Neural cell (in vitro differentiated cells): ENCODE data around the gene UNC5A. TPM values are rescaled to one million over a fixed set of nuclear protein-coding genes. Genes with fewer than 3 reads are reported as not detected.

ENCODE experiments used
- H2AFZ ChIP-seq: fragments of 200-600, 300-800 bp; sonication (generic), shearing (Covaris generic); 2 replicates; pipeline ENCODE4 v1.6.0; 2014; ENCODE audit warnings: low read depth, mild to moderate bottlenecking, antibody characterized with exemption, low read length, moderate library complexity
- H3F3A ChIP-seq: fragments of 200-600 bp; shearing (Covaris generic); 2 replicates; pipeline ENCODE4 v1.6.1; 2016; ENCODE audit warnings: mild to moderate bottlenecking, moderate library complexity, mixed read lengths, antibody characterized with exemption, low read length; ENCODE audit not compliant: insufficient read depth, poor library complexity, severe bottlenecking
- H3K27ac ChIP-seq: fragments of 200-600, 300-800 bp; sonication (generic), shearing (Covaris generic); 2 replicates; pipeline ENCODE4 v1.5.1; 2014; ENCODE audit warnings: mild to moderate bottlenecking, low read length, moderate library complexity
- H3K27me3 ChIP-seq: fragments of 300-800, 200-600 bp; sonication (generic), shearing (Covaris generic); 2 replicates; pipeline ENCODE4 v1.6.0; 2014; ENCODE audit warnings: mild to moderate bottlenecking, low read depth, low read length, moderate library complexity; ENCODE audit not compliant: insufficient read depth
- H3K36me3 ChIP-seq: fragments of 300-800, 200-600 bp; sonication (generic), shearing (Covaris generic); 2 replicates; pipeline ENCODE4 v1.5.1; 2014; ENCODE audit warnings: mild to moderate bottlenecking, antibody characterized with exemption, low read length, moderate library complexity; ENCODE audit not compliant: insufficient read depth
- H3K4me2 ChIP-seq: fragments of 300-800, 200-600 bp; sonication (generic), shearing (Covaris generic); 2 replicates; pipeline ENCODE4 v1.6.0; 2014; ENCODE audit warnings: mild to moderate bottlenecking, low read length
- H3K4me3 ChIP-seq: fragments of 300-800, 200-600 bp; sonication (generic), shearing (Covaris generic); 2 replicates; pipeline ENCODE4 v1.5.1; 2014; ENCODE audit warnings: mild to moderate bottlenecking, low read length, moderate library complexity
- H3K79me2 ChIP-seq: fragments of 200-600 bp; shearing (Covaris generic); replicated peaks from 2 replicates; pipeline ENCODE4 v1.6.0; 2014; ENCODE audit warnings: mild to moderate bottlenecking, low read length, moderate library complexity; ENCODE audit not compliant: insufficient read depth
- H3K9ac ChIP-seq: fragments of 300-800, 200-600 bp; sonication (generic), shearing (Covaris generic); 2 replicates; pipeline ENCODE4 v1.6.1; 2016; ENCODE audit warnings: mild to moderate bottlenecking, low read length, mixed read lengths
- H3K9me2 ChIP-seq: fragments of 200-600 bp; shearing (Covaris generic); 2 replicates; pipeline ENCODE4 v1.6.1; 2016; ENCODE audit warnings: mild to moderate bottlenecking, low read length, mixed read lengths; ENCODE audit not compliant: insufficient read depth
- H3K9me3 ChIP-seq: fragments of 200-600, 300-800 bp; sonication (generic), shearing (Covaris generic); 2 replicates; pipeline ENCODE4 v1.6.1; 2016; ENCODE audit warnings: mild to moderate bottlenecking, mixed run types, low read length, moderate library complexity, mixed read lengths
- H4K20me1 ChIP-seq: fragments of 200-600 bp; shearing (Covaris generic); 2 replicates; pipeline ENCODE4 v1.6.1; 2016; ENCODE audit warnings: mild to moderate bottlenecking, mixed run types; ENCODE audit not compliant: insufficient read depth
- EP300 ChIP-seq: fragments of 450-650 bp; conservative IDR thresholded peaks from 2 replicates; pipeline ENCODE4 v1.6.1; 2014; ENCODE audit warnings: antibody characterized with exemption, mild to moderate bottlenecking, moderate library complexity; ENCODE audit not compliant: poor library complexity, severe bottlenecking
- EZH2 ChIP-seq: fragments of 200-600, 300-800 bp; shearing (Covaris generic), sonication (generic); IDR thresholded peaks from 2 replicates; pipeline ENCODE4 v1.6.1; 2014; ENCODE audit warnings: antibody characterized with exemption, low read length, borderline replicate concordance, mild to moderate bottlenecking; ENCODE audit not compliant: insufficient read depth, poor library complexity, severe bottlenecking
- MXI1 ChIP-seq: fragments of 450-650 bp; conservative IDR thresholded peaks from 2 replicates; pipeline ENCODE4 v1.6.1; 2014; ENCODE audit warnings: antibody characterized with exemption, mild to moderate bottlenecking; ENCODE audit not compliant: poor library complexity, severe bottlenecking
- POLR2AphosphoS5 ChIP-seq: IDR thresholded peaks from 2 replicates; pipeline ENCODE4 v1.6.1; 2012
- RAD21 ChIP-seq: fragments of 450-650 bp; conservative IDR thresholded peaks from 2 replicates; pipeline ENCODE4 v1.6.1; 2014; ENCODE audit warnings: antibody characterized with exemption, mild to moderate bottlenecking, moderate library complexity
- REST ChIP-seq: IDR thresholded peaks from 2 replicates; pipeline ENCODE4 v1.6.1; 2012; ENCODE audit warnings: borderline replicate concordance
- SMC3 ChIP-seq: fragments of 450-650 bp; conservative IDR thresholded peaks from 2 replicates; pipeline ENCODE4 v1.6.1; 2014; ENCODE audit warnings: antibody characterized with exemption, mild to moderate bottlenecking, moderate library complexity; ENCODE audit not compliant: poor library complexity
- TAF1 ChIP-seq: IDR thresholded peaks from 2 replicates; pipeline ENCODE4 v1.6.1; 2012; ENCODE audit warnings: low read depth
- polyA plus RNA-seq: library from polyadenylated mRNA; depleted of rRNA; stranded (reverse); fragments of >200 nt; gene quantifications from 2 replicates; pipeline ENCODE4 v1.2.3, GENCODE V29; 2014
- TF ChIP-seq, protein P1 (sequence below): fragments of 450-650 bp; IDR thresholded peaks from 2 replicates; pipeline ENCODE4 v1.5.1; 2014; ENCODE audit warnings: antibody characterized with exemption, mild to moderate bottlenecking, moderate library complexity; ENCODE audit not compliant: poor library complexity, severe bottlenecking

The UNC5A gene
- polyA plus RNA-seq, 1 donor from 2014 or later, result 2.7 TPM

- Histone ChIP-seq H3F3A (no peaks in the 10 kb centered on the region), H2AFZ (no peak overlapping the region), H3K9me2 (no peaks in the 10 kb centered on the region), H3K79me2 (no peaks in the 10 kb centered on the region), H3K9ac (no peak overlapping the region), H3K9me3 (no peaks in the 10 kb centered on the region), H3K4me2 (no peak overlapping the region), H3K27ac (no peak overlapping the region), H3K4me3 (no peak overlapping the region), H3K27me3 (no peaks in the 10 kb centered on the region), H4K20me1 (no peaks in the 10 kb centered on the region), H3K36me3 (no peaks in the 10 kb centered on the region)
- TF ChIP-seq EZH2 (no peak), POLR2AphosphoS5 (no peak), MXI1 (no peak), RAD21 (no peak), TAF1 (no peak), SMC3 (no peak), REST (no peak), EP300 (no peak)
- TF ChIP-seq, protein P1, sequence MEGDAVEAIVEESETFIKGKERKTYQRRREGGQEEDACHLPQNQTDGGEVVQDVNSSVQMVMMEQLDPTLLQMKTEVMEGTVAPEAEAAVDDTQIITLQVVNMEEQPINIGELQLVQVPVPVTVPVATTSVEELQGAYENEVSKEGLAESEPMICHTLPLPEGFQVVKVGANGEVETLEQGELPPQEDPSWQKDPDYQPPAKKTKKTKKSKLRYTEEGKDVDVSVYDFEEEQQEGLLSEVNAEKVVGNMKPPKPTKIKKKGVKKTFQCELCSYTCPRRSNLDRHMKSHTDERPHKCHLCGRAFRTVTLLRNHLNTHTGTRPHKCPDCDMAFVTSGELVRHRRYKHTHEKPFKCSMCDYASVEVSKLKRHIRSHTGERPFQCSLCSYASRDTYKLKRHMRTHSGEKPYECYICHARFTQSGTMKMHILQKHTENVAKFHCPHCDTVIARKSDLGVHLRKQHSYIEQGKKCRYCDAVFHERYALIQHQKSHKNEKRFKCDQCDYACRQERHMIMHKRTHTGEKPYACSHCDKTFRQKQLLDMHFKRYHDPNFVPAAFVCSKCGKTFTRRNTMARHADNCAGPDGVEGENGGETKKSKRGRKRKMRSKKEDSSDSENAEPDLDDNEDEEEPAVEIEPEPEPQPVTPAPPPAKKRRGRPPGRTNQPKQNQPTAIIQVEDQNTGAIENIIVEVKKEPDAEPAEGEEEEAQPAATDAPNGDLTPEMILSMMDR, result no peak
Observed at GRCh38 chr5:176779537-176779936, 30.8 kb upstream of the UNC5A start.

GRCh38 chr5:176780176-176781053 lies 29.9 kb upstream of the UNC5A start:
- Histone ChIP-seq H4K20me1 (no peaks in the 10 kb centered on the region), H3K9me2 (no peaks in the 10 kb centered on the region), H3F3A (no peaks in the 10 kb centered on the region), H3K79me2 (no peaks in the 10 kb centered on the region), H3K4me2 (no peak overlapping the region), H2AFZ (no peak overlapping the region), H3K4me3 (no peak overlapping the region), H3K9ac (no peak overlapping the region), H3K36me3 (no peaks in the 10 kb centered on the region), H3K27ac (no peak overlapping the region), H3K9me3 (no peaks in the 10 kb centered on the region), H3K27me3 (no peaks in the 10 kb centered on the region)
- TF ChIP-seq TAF1 (no peak), EZH2 (no peak), REST (no peak), EP300 (no peak), RAD21 (no peak), SMC3 (no peak), MXI1 (no peak), POLR2AphosphoS5 (no peak)
- TF ChIP-seq, protein P1, result no peak
